ENCODE results near the gene PARD3B. TPM values are rescaled to one million over a fixed set of nuclear protein-coding genes. Genes with fewer than 3 reads are reported as not detected.

Gene PARD3B
- total and polyA plus RNA-seq, 2 of the 4 experiments (the other 2 are of a cell fraction), result 3.3 to 15.6 TPM

GRCh38 chr2:205190528-205190927 is 645.3 kb downstream of the PARD3B start:
- Histone ChIP-seq H4K20me1 (ENCODE audit: insufficient read depth, low read length) (peaks cover 6% of the 10 kb centered on the region; the same call in 1 of the 2 replicates), H3K27ac (ENCODE audit: insufficient read depth, low read length) (no peak overlapping the region), H3K4me3 (ENCODE audit: insufficient read depth, low read depth, low read length) (no peak overlapping the region), H3K9me1 (ENCODE audit: insufficient read depth, low read length) (peaks cover 11% of the 10 kb centered on the region; the same call in 1 of the 2 replicates), H4K5ac (ENCODE audit: low read depth, low read length) (no peak overlapping the region), H3K4me2 (ENCODE audit: low read depth, low read length) (no peak overlapping the region), H3K18ac (ENCODE audit: low read depth, low read length) (no peak overlapping the region), H3K14ac (replicated peaks; ENCODE audit: low read depth, low read length) (no peak overlapping the region), H2BK120ac (ENCODE audit: low read depth, low read length) (no peak overlapping the region), H4K8ac (ENCODE audit: low read depth in 2 of 2, low read length in 2 of 2) (no peak overlapping the region), H3K9ac (ENCODE audit: low read depth, low read length) (no peak overlapping the region), H3K4ac (ENCODE audit: low read depth, low read length) (no peak overlapping the region), H4K91ac (ENCODE audit: insufficient read depth, low read depth, low read length) (no peak overlapping the region), H2AFZ (replicated peaks; ENCODE audit: low read length, poor library complexity) (no peak overlapping the region), H3K27me3 (ENCODE audit: control insufficient read depth, insufficient read depth, low read length) (no peaks in the 10 kb centered on the region), H2AK5ac (ENCODE audit: low read depth, low read length) (no peak overlapping the region), H2AK9ac (replicated peaks; ENCODE audit: low read depth, low read length, poor library complexity) (no peak overlapping the region), H3K23ac (ENCODE audit: low read depth, low read length) (no peak overlapping the region), H3K36me3 (ENCODE audit: control insufficient read depth, insufficient read depth, low read length) (peaks cover 3% of the 10 kb centered on the region; the same call in 1 of the 2 replicates), H3K79me1 (ENCODE audit: low read depth in 1 of 2, low read length in 2 of 2) (no peaks in the 10 kb centered on the region), H2BK15ac (ENCODE audit: low read depth, low read length) (no peak overlapping the region), H2BK20ac (ENCODE audit: low read depth, low read length) (no peak overlapping the region), H3K56ac (ENCODE audit: extremely low read depth, insufficient read depth, low read length) (no peak overlapping the region), H2BK5ac (ENCODE audit: low read depth, low read length, poor library complexity, severe bottlenecking) (no peak overlapping the region), H3K9me3 (ENCODE audit: control insufficient read depth, insufficient read depth, low read length) (no peaks in the 10 kb centered on the region), H3K4me1 (ENCODE audit: control insufficient read depth, insufficient read depth, low read length) (peaks cover 8% of the 10 kb centered on the region; the same call in 1 of the 2 replicates)
- intact Hi-C loops (cut with micrococcal nuclease) (no loop called here), in situ Hi-C loops (cut with MboI; ENCODE audit: low sequenced_read_pairs) (no loop called here), dilution Hi-C loops (cut with HindIII; ENCODE audit: low sequenced_read_pairs, unreplicated experiment) (no loop called here)
- TF ChIP-seq NFE2L2 (IDR thresholded peaks at IDR 0.05; ENCODE audit: low read depth, low read length) (no peak), RCOR1 (IDR thresholded peaks at IDR 0.05; ENCODE audit: insufficient replicate concordance, low read length) (no peak), CHD1 (IDR thresholded peaks at IDR 0.05; ENCODE audit: low read depth, low read length) (no peak)
- no TSS peak for BruUV-seq (replicated peaks)
- ATAC-seq (ENCODE audit: low read depth) (no peak), DNase-seq (no peak)
- ChIA-PET CTCF (no interaction called here), POLR2A (ENCODE audit: unreplicated experiment) (no interaction called here)
- no CpG with 5 or more reads among the region's 2 CpGs for WGBS, 2 experiments (ENCODE audit: extremely low coverage in 2 of 2, insufficient read length in 1 of 2)
